Measurements from ENCODE around the gene TJP3. TPM values are rescaled to one million over a fixed set of nuclear protein-coding genes. Genes with fewer than 3 reads are reported as not detected.

The TJP3 gene
- total RNA-seq, 4 donors from 2014 or later, result 27.3 to 60.9 (median 35.6) TPM

DNA sequence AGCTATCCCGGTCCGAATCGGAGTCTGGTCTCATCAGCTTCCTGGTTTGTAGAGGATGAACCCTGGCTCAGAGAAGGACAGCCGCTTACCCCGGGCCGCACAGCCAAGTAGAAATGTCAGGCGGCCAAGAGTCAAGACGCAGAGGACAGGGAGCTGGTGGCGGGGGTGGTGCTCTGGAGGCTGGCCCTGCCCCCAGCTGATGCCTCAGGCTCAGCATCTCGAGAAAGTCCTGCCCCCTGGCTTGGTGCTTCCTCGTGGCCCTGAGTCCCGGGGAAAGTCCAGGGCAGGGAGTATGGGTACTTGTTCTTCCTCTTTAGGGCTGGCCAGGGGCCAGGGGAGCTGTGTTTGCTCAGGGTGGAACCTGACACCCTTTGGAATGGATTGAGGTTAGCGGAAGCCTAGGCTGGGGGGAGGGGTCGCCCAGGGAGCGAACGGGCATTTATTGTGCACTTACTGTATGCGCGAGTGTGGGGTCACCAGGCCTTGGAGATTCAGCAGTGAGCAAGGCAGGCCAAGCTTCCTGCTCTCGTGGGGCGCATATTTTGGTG lies 2.2 kb downstream of the TJP3 start:
- 38 to 44% methylated on average over 20 of the region's 20 CpGs for WGBS, 2 donors
- no peak overlapping the region for H3K4me3 ChIP-seq (ENCODE audit: low read depth, poor library complexity, severe bottlenecking)
- TF ChIP-seq POLR2A (IDR thresholded peaks at IDR 0.05), result no peak
- no peak for TF ChIP-seq CTCF (IDR thresholded peaks at IDR 0.05)
- intact Hi-C loops (cut with DNase I; ENCODE audit: low total_unique reads), result no loop called here
- DNase-seq (ENCODE audit: low spot score in 2 of 2), result peak; percentile 70 to 93

GRCh38 chr19:3712663-3713611 lies 4.8 kb downstream of the TJP3 start:
- intact Hi-C loops (cut with DNase I; ENCODE audit: low total_unique reads), result no loop called here
- DNase-seq (ENCODE audit: low spot score in 2 of 2), result no peak
- TF ChIP-seq POLR2A (IDR thresholded peaks at IDR 0.05) (no peak), CTCF (IDR thresholded peaks at IDR 0.05) (no peak)
- no peak overlapping the region for H3K4me3 ChIP-seq (ENCODE audit: low read depth, poor library complexity, severe bottlenecking)
- 33 to 34% methylated on average over 23 of the region's 23 CpGs for WGBS, 2 donors

GRCh38 chr19:3716147-3716668 lies 8.0 kb downstream of the TJP3 start:
- no peak for DNase-seq (ENCODE audit: low spot score in 2 of 2)
- no peak overlapping the region for H3K4me3 ChIP-seq (ENCODE audit: low read depth, poor library complexity, severe bottlenecking)
- WGBS, 2 donors, result 81 to 83% methylated on average over 16 of the region's 16 CpGs
- intact Hi-C loops (cut with DNase I; ENCODE audit: low total_unique reads), result no loop called here
- TF ChIP-seq CTCF (IDR thresholded peaks at IDR 0.05), result no peak
- no peak for TF ChIP-seq POLR2A (IDR thresholded peaks at IDR 0.05)

GRCh38 chr19:3719868-3720267 lies 11.7 kb downstream of the TJP3 start:
- 86 to 88% methylated on average over 4 of the region's 4 CpGs for WGBS, 2 donors
- TF ChIP-seq POLR2A (IDR thresholded peaks at IDR 0.05), result no peak
- no peak for TF ChIP-seq CTCF (IDR thresholded peaks at IDR 0.05)
- no peak for DNase-seq (ENCODE audit: low spot score in 2 of 2)
- H3K4me3 ChIP-seq (ENCODE audit: low read depth, poor library complexity, severe bottlenecking), result no peak overlapping the region
- intact Hi-C loops (cut with DNase I; ENCODE audit: low total_unique reads), result no loop called here

DNA sequence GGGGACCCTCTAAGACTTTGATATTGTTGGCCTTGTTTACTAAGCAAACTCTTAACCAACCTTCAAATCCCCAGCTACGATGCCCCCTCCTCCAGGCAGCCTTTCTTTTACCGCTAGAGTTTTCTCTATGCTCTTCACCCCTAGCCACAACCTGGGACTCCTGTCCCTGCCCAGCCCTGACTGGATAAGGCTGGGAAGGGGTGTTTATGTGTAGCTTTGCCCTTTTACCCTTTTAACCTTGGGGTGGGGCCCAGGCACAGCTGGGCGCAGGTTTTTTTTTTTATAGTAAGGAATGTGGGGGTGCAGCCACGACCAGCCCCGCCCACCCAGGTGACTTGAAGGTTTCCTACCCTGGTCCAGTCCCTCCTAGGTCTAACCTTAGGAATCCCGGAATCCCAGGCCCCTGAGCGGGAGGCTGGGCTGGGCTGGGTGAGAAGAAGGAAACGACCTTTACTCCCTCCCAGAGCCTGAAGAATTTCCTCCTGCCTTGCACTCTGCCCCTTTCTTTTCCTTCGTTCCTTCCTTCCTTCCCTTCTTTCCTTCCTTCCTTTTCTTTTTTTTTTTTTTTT lies 12.2 kb downstream of the TJP3 start:
- no peak overlapping the region for H3K4me3 ChIP-seq (ENCODE audit: low read depth, poor library complexity, severe bottlenecking)
- intact Hi-C loops (cut with DNase I; ENCODE audit: low total_unique reads), result no loop called here
- 14 to 19% methylated on average over 9 of the region's 9 CpGs for WGBS, 2 donors
- TF ChIP-seq CTCF (IDR thresholded peaks at IDR 0.05), result no peak
- no peak for TF ChIP-seq POLR2A (IDR thresholded peaks at IDR 0.05)
- no peak for DNase-seq (ENCODE audit: low spot score in 2 of 2)
